Heart left ventricle (tissue), 13 donors: ENCODE measurements around the gene C2CD4C.

ENCODE experiments used
- CTCF ChIP-seq, 12 donors: fragments of 200-600 bp; sonication (generic) in 4 of 12; IDR thresholded peaks; one replicate each; pipeline versions ENCODE4 v1.5.0 to v1.8.0; 2018 to 2022; ENCODE audit warnings: antibody characterized with exemption in 12 of 12, mild to moderate bottlenecking in 5 of 12
- POLR2A ChIP-seq, 2 donors: fragments of 450-650 bp; IDR thresholded peaks; one replicate each; pipeline ENCODE4 v1.6.1; 2017; ENCODE audit warnings: antibody characterized with exemption in 2 of 2, mild to moderate bottlenecking in 2 of 2, moderate library complexity in 2 of 2
- donor health status: ischemic (EF 13 %, LVEDD 7.1; RV severe dilation, severe dysfunction).
- donor health status: DM: no; HTN: yes; CAD: no.
- donor health status: DM: no; HTN: no; CAD: no.
- donor health status: ischemic (EF 25% LVEDD 6.9; RV normal size, moderate dysfunction).
- donor health status: ischemic (EF 25% LVEDD 5.7; RV mildly dilated, moderate dysfunction).
- donor health status: ischemic (EF 35%, LVEDD 5.7; RV mildly dilated, moderate dysfunction).
- donor health status: nonischemic (EF 11% LVEDD 7.7; RV severe dilation, severe dysfunction).
- donor health status: DM: yes; HTN: yes; CAD: no.
- donor health status: PGD.
- donor health status: ischemic (EF 29% LVEDD 5.4; RV normal size, mild dysfunction).
- donor health status: nonischemic (EF 23%, LVEDD 6.1; RV moderate dilation, normal function).

GRCh38 chr19:407511-408440 is 1.2 kb downstream of the C2CD4C start:
- no peak for TF ChIP-seq POLR2A (IDR thresholded peaks at IDR 0.05)
- TF ChIP-seq CTCF (IDR thresholded peaks at IDR 0.05), result no peak
